Measurements from ENCODE around the gene ZC3H18. TPM values are rescaled to one million over a fixed set of nuclear protein-coding genes. Genes with fewer than 3 reads are reported as not detected.

The ZC3H18 gene
- total and polyA plus RNA-seq, 2 of the 4 experiments (the other 2 are of a cell fraction), result 3.4 to 21.3 TPM

DNA sequence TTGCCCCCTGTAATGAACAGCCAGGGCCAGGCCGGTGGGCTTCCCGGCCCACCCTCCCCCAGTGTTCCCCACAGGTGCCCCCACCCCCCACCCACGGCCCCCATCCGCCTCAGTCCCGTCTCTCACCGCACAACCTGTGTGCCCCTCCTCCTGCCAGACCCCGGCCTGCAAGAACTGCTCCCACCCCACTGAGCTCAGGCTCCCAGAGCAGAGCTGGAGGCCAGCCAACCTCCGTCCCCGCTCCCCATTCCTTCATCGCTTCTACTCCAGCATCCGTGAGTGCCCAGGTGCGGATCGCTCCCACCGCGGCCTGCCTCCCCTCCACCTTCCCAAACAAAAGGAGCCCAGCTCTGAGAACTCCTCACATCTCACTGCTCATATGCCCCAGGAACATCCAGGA, 88.5 kb downstream of the ZC3H18 start:
- TF ChIP-seq MXI1 (IDR thresholded peaks at IDR 0.05; ENCODE audit: borderline replicate concordance, low read depth, low read length) (no peak), SMC3 (IDR thresholded peaks at IDR 0.05; ENCODE audit: low read depth, low read length) (no peak), MAZ (IDR thresholded peaks at IDR 0.05; ENCODE audit: borderline replicate concordance, low read depth, low read length) (no peak), RCOR1 (IDR thresholded peaks at IDR 0.05; ENCODE audit: insufficient replicate concordance, low read length) (no peak), RAD21 (IDR thresholded peaks at IDR 0.05; ENCODE audit: low read length) (no peak), MAFK (IDR thresholded peaks at IDR 0.05; ENCODE audit: low read depth, low read length) (no peak), POLR2A (IDR thresholded peaks at IDR 0.05; ENCODE audit: low read depth, low read length) (no peak), CHD1 (IDR thresholded peaks at IDR 0.05; ENCODE audit: low read depth, low read length) (no peak), CEBPB (IDR thresholded peaks at IDR 0.05; ENCODE audit: low read depth, low read length) (no peak), BHLHE40 (IDR thresholded peaks at IDR 0.05; ENCODE audit: low read depth, low read length) (no peak), RFX5 (IDR thresholded peaks at IDR 0.05; ENCODE audit: low read depth, low read length) (no peak), USF2 (IDR thresholded peaks at IDR 0.05; ENCODE audit: low read depth, low read length) (no peak), ELK1 (IDR thresholded peaks at IDR 0.05; ENCODE audit: borderline replicate concordance, low read depth, low read length) (no peak), FOS (IDR thresholded peaks at IDR 0.05; ENCODE audit: low read depth, low read length) (no peak), CTCF (conservative IDR thresholded peaks at IDR 0.05; ENCODE audit: low read depth, low read length) (no peak), NFE2L2 (IDR thresholded peaks at IDR 0.05; ENCODE audit: low read depth, low read length) (no peak)
- Histone ChIP-seq H3K36me3 (ENCODE audit: control insufficient read depth, insufficient read depth, low read length) (peaks cover 13% of the 10 kb centered on the region), H2BK20ac (ENCODE audit: low read depth, low read length) (no peak overlapping the region), H3K27me3 (ENCODE audit: control insufficient read depth, insufficient read depth, low read length) (no peaks in the 10 kb centered on the region), H4K91ac (ENCODE audit: insufficient read depth, low read depth, low read length) (no peak overlapping the region), H3K27ac (ENCODE audit: insufficient read depth, low read length) (no peak overlapping the region), H4K20me1 (ENCODE audit: insufficient read depth, low read length) (0 out of 2 replicates have a peak, but pooled peaks cover 5% of the 10 kb centered on the region), H3K56ac (ENCODE audit: extremely low read depth, insufficient read depth, low read length) (no peak overlapping the region), H3K4me1 (ENCODE audit: control insufficient read depth, insufficient read depth, low read length) (no peaks in the 10 kb centered on the region), H3K18ac (ENCODE audit: low read depth, low read length) (no peak overlapping the region), H3K79me1 (ENCODE audit: low read depth in 1 of 2, low read length in 2 of 2) (peaks cover 7 to 38% of the 10 kb centered on the region in 2 experiments), H2BK5ac (ENCODE audit: low read depth, low read length, poor library complexity, severe bottlenecking) (no peak overlapping the region), H3K9me3 (ENCODE audit: control insufficient read depth, insufficient read depth, low read length) (no peaks in the 10 kb centered on the region), H3K14ac (replicated peaks; ENCODE audit: low read depth, low read length) (no peak overlapping the region), H4K5ac (ENCODE audit: low read depth, low read length) (no peak overlapping the region), H3K4ac (ENCODE audit: low read depth, low read length) (no peak overlapping the region), H3K23ac (ENCODE audit: low read depth, low read length) (no peak overlapping the region), H3K9ac (ENCODE audit: low read depth, low read length) (no peak overlapping the region), H3K4me2 (ENCODE audit: low read depth, low read length) (no peak overlapping the region), H3K9me1 (ENCODE audit: insufficient read depth, low read length) (no peaks in the 10 kb centered on the region), H2BK120ac (ENCODE audit: low read depth, low read length) (no peak overlapping the region), H3K4me3 (ENCODE audit: insufficient read depth, low read depth, low read length) (no peak overlapping the region), H2BK15ac (ENCODE audit: low read depth, low read length) (no peak overlapping the region), H2AK9ac (replicated peaks; ENCODE audit: low read depth, low read length, poor library complexity) (no peak overlapping the region), H4K8ac (ENCODE audit: low read depth in 2 of 2, low read length in 2 of 2) (no peak overlapping the region), H2AK5ac (ENCODE audit: low read depth, low read length) (no peak overlapping the region), H2AFZ (replicated peaks; ENCODE audit: low read length, poor library complexity) (no peak overlapping the region)
- ChIA-PET CTCF (no interaction called here), POLR2A (ENCODE audit: unreplicated experiment) (no interaction called here)
- DNase-seq, result no peak
- intact Hi-C loops (cut with micrococcal nuclease), result no loop called here
- no TSS peak for BruUV-seq (replicated peaks)
- dilution Hi-C loops (cut with HindIII; ENCODE audit: low sequenced_read_pairs, unreplicated experiment), result no loop called here
- 81% methylated on average over 6 of the region's 15 CpGs; no CpG with 5 or more reads in 1 of the 2 experiments for WGBS, 2 experiments (ENCODE audit: extremely low coverage in 2 of 2, insufficient read length in 1 of 2)
- no peak for ATAC-seq (ENCODE audit: low read depth)
- in situ Hi-C loops (cut with MboI; ENCODE audit: low sequenced_read_pairs), result no loop called here
